HepG2 (cell line): ENCODE measurements around the gene LRRC53.

ENCODE experiments used
- EZH2 ChIP-seq: conservative IDR thresholded peaks from 2 replicates; pipeline ENCODE4 v1.6.1; 2012; ENCODE audit warnings: mild to moderate bottlenecking, low read depth, low read length, moderate library complexity
- ISX ChIP-seq: sonication (generic); formaldehyde crosslinking; conservative IDR thresholded peaks from 2 replicates; pipeline ENCODE4 v1.5.0; 2020; ENCODE audit warnings: missing genetic modification reagents
- KAT2B ChIP-seq: fragments of 150-350 bp; IDR thresholded peaks from 2 replicates; pipeline ENCODE4 v1.6.1; 2014; ENCODE audit warnings: low read depth, low read length, borderline replicate concordance
- TF ChIP-seq, protein P1 (sequence below): fragments of 450-650 bp; IDR thresholded peaks from 2 replicates; pipeline ENCODE4 v1.6.1; 2016
- TF ChIP-seq, protein P2 (sequence below): sonication (generic); formaldehyde crosslinking; IDR thresholded peaks from 2 replicates; pipeline ENCODE4 v1.5.0; 2020; ENCODE audit warnings: mild to moderate bottlenecking, missing genetic modification reagents, moderate library complexity

DNA sequence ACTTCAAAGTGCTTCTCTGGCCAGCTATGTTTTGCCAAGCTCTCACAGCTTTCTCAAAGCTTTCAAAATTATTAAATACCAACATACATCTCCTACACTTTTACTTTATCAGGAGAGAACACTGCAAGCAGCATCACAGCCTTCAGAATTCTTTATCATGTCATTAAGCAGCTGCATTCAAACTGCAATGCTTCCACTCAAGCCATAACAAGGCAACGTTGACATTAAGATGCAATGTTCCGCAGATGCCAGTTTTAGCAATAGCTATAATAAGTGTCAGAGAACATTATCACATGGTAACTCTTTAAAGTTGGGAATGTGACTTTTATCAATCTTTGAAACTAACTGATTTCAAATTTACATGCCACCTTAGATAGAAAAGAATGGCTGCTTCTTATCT, 91.9 kb downstream of the LRRC53 start:
- TF ChIP-seq KAT2B, result no peak
- TF ChIP-seq ISX (CRISPR knock-in tag), result no peak
- no peak for TF ChIP-seq EZH2
- TF ChIP-seq, protein P1, sequence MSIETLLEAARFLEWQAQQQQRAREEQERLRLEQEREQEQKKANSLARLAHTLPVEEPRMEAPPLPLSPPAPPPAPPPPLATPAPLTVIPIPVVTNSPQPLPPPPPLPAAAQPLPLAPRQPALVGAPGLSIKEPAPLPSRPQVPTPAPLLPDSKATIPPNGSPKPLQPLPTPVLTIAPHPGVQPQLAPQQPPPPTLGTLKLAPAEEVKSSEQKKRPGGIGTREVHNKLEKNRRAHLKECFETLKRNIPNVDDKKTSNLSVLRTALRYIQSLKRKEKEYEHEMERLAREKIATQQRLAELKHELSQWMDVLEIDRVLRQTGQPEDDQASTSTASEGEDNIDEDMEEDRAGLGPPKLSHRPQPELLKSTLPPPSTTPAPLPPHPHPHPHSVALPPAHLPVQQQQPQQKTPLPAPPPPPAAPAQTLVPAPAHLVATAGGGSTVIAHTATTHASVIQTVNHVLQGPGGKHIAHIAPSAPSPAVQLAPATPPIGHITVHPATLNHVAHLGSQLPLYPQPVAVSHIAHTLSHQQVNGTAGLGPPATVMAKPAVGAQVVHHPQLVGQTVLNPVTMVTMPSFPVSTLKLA, result no peak
- TF ChIP-seq, protein P2, sequence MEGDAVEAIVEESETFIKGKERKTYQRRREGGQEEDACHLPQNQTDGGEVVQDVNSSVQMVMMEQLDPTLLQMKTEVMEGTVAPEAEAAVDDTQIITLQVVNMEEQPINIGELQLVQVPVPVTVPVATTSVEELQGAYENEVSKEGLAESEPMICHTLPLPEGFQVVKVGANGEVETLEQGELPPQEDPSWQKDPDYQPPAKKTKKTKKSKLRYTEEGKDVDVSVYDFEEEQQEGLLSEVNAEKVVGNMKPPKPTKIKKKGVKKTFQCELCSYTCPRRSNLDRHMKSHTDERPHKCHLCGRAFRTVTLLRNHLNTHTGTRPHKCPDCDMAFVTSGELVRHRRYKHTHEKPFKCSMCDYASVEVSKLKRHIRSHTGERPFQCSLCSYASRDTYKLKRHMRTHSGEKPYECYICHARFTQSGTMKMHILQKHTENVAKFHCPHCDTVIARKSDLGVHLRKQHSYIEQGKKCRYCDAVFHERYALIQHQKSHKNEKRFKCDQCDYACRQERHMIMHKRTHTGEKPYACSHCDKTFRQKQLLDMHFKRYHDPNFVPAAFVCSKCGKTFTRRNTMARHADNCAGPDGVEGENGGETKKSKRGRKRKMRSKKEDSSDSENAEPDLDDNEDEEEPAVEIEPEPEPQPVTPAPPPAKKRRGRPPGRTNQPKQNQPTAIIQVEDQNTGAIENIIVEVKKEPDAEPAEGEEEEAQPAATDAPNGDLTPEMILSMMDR (CRISPR knock-in tag), result no peak
